Right ventricle myocardium superior (tissue), 1 donor: Measurements from ENCODE around the gene TUBB3. TPM values are rescaled to one million over a fixed set of nuclear protein-coding genes. Genes with fewer than 3 reads are reported as not detected.

Experiments used
- ATAC-seq: fragments of 200-7000 bp; cut with Tn5 transposase; one replicate; pipeline ENCODE4 v1.9.1; 2020; ENCODE audit warnings: mild to moderate bottlenecking; ENCODE audit not compliant: poor library complexity
- DNase-seq: peaks from one replicate; pipeline ENCODE4 v3.0.0-alpha.2; 2020
- intact Hi-C: fragments of 100-400 bp; cut with DNase I; formaldehyde crosslinking; loops from one replicate; pipeline ENCODE4 v1.11.2; 2022
- total RNA-seq: library from RNA; stranded (reverse); fragmentation: NEBNext Ultra II Directional; extraction: Animal tissue kit (Norgen Biotek cat#: 25700); gene quantifications from one replicate; pipeline ENCODE4 v1.2.1, GENCODE V29; 2021
- donor health status: DM: no; HTN: yes; CAD: no; lungs with severe emphysema.

TUBB3 gene
- total RNA-seq, 1 donor from 2014 or later = 1.8 TPM

DNA sequence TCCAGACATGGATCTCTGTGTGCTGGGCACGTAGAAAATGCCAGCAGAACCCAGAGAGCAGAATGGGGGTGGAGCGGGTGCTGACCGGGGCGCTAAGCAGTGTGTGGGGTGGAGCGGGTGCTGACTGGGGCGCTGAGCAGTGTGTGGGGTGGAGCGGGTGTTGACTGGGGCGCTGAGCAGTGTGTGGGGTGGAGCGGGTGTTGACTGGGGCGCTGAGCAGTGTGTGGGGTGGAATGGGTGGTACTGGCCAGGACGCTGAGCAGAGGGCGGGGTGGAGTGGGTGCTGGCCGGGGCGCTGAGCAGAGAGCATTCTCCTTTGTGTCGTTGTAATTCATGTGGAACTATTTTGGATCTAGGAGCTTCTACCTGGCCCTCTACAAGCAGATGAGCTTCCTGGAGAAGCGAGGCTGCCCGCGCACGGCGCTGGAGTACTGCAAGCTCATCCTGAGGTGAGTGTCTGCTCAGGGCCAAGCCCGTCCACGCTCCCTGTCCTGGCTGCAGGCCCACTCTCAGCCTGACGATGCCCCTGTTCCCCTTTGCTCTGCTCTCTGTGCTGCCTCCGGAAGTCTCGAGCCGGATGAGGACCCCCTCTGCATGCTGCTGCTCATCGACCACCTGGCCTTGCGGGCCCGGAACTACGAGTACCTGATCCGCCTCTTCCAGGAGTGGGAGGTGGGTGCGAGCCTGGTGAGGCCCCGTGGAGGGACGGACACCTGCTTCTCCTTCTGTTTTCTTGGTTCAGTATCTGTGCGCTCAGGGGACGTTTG lies 24.8 kb upstream of the TUBB3 start:
- no peak for ATAC-seq

DNA sequence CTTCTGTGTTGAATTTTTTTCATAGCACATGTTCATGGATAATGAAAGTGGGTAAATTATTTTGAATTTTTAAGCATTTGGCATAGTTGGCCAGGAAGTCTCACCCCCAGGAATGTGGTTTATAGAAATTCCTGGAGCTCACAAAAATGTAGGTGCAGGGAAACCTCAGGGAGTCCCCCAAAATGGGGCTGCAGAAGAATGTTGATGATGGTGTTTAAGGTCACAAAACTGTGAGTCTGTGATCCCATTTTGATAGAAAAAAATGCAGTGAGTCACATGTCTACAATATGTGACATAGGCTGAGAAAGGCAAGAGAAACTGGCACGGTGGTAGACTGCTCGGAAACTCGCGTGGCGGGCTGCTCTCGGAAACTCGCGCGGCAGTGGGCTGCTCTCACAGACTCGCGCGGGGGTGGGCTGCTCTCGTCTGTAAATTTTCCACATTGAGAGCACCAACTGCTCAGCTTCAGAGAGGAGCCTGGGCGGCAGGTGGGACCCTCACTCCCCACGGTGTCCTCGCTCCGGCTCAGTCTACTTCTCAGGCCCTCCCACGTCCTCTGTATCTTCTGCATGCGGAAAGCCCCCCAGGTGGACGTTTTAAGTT lies 23.2 kb upstream of the TUBB3 start:
- intact Hi-C loops = no loop called here
- DNase-seq (no peak), ATAC-seq (no peak)

More for the DNA sequence above, 24.8 kb upstream of the TUBB3 start:
- intact Hi-C loops = no loop called here
- DNase-seq = no peak

DNA sequence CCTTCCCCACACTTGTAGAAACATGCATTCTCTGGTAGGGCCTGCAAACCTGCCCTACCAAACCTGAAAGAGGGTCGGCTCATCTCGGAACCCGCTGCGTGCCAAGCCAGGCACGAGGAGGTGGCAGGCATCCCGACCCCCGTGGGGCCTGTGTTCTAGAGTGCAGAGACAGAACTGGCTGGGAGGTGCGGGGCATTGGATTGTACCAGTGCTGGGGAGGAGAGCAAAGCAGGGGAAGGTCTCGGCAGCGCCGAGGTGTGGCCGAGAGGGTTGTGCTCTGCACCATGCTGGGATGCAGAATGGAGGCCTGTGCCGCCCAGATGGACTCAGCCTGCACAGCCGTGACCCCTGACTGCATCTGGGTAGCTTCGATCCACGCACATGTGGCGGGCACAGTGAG lies 22.3 kb upstream of the TUBB3 start:
- DNase-seq = no peak
- intact Hi-C loops = no loop called here
- ATAC-seq = no peak

DNA sequence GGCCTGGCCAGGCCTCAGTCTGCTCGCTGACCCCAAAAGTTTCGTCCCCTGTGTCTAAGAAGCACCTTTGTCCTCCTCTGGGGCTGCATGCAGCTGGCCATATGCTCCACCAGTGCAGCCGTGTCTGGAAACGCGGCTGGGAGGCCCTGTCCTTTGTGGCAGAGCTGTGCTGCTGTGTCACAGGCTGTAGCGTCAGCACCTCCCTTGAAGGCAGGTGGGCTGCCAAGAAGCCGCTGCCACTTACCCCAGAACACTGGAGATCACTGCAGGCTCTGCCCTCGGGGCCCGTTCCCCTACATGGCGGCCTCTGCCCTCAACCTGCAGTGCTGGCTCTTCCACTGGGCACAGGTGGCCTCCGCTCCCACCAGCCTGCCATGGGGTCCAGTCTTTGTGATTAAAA lies 20.2 kb upstream of the TUBB3 start:
- no peak for DNase-seq
- intact Hi-C loops = no loop called here
- peak; percentile 13 for ATAC-seq

DNA sequence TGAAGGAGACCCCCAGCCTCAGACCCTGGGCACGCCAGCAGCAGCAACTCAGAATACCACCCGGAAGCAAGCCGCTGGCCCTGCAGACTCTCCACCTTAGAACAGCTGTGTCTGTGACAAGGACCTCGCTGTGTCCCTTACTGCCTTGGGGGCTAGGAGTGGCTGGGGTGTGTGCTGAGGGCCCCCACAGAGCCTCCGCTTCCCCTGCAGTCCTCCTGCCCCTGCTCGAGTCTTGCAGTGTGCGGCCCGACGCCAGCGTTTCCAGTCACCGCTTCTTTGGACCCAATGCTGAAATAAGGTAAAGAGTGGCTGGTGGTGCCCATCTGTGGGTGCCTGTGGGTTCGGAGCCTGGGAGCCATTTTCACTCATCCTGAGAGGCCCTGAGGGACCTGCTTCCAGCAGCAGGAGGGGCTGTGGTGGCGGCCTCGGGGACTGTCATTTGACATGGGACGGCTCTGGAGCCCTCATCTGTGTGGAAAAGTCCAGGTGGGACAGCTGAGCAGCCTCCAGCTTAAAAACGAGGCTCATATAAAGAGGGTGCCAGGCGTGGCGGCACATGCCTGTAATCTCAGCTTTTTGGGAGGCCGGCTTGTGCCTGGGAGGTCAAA lies 19.1 kb upstream of the TUBB3 start:
- no peak for DNase-seq
- no peak for ATAC-seq

DNA sequence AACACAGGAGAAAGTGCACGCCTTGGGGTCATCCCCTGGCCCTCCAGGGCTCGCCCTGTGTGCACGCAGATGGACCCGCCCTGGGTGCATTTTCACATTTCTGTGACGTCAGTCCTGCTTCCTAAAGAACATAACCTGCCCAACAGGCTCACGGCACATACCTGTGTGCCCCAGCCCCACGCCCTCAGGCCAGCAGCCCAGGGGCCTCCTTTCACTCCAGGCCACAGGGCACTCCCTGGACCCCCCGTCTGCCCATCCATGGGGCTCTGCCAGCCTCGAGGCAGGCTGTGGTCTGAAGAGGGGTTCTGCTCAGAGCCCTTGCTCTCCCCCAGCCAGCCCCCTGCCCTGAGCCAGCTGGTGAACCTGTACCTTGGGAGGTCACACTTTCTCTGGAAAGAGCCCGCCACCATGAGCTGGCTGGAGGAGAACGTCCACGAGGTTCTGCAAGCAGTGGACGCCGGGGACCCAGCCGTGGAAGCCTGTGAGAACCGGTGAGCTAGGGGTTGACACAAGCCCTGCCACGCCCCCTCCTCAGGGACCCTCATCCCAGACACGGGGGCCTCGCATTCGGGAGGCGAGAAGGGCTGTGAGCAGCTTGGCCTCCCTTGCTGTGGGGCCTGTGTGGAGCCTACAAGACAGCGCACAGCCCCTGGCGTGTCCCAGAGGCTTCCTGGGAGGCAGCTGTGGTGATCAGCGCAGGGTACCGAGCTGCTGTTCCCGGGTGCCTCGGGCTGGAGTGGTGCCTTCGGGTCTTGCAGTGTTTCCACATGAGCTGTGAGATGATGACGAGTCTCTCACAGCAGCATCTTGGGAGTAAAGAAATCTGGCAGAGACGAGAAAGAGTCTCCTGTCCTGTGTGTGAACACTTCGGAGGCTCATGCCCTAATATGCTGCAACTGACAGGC lies 18.3 kb upstream of the TUBB3 start:
- DNase-seq (no peak), ATAC-seq (no peak)
- intact Hi-C loops = no loop called here

More for the DNA sequence above, 19.1 kb upstream of the TUBB3 start:
- intact Hi-C loops = no loop called here

DNA sequence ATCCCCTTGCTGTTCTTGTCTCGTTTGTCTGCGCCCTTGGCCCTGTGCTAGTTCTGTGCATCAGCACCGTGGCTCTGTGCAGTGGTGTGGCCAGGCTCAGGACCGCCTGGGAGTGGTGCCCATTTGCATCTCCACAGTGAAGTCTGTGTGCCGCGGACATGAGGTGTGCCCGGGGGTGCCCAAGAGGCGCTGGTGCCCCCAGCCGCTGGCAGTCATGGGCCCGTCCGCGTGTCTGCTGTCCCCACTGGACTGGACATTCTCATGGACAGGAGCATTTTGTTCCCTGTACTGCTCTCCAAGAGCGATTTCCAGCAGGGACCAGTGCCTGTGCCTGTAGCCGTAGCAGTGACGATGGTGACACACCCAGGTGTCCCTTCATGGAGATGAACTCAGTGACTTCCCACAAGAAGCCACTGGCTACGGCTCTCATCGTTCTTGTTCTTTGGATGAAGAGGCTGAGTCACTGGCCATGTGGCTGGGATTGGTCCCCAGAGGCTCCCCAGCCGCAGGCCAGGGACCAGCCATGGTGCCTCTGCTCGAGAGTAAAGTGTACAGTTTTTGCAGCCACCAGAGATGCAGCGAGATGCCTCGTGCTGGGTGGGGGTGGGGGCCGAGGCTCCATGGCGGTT lies 17.5 kb upstream of the TUBB3 start:
- no peak for ATAC-seq
- DNase-seq = no peak
- intact Hi-C loops = no loop called here

DNA sequence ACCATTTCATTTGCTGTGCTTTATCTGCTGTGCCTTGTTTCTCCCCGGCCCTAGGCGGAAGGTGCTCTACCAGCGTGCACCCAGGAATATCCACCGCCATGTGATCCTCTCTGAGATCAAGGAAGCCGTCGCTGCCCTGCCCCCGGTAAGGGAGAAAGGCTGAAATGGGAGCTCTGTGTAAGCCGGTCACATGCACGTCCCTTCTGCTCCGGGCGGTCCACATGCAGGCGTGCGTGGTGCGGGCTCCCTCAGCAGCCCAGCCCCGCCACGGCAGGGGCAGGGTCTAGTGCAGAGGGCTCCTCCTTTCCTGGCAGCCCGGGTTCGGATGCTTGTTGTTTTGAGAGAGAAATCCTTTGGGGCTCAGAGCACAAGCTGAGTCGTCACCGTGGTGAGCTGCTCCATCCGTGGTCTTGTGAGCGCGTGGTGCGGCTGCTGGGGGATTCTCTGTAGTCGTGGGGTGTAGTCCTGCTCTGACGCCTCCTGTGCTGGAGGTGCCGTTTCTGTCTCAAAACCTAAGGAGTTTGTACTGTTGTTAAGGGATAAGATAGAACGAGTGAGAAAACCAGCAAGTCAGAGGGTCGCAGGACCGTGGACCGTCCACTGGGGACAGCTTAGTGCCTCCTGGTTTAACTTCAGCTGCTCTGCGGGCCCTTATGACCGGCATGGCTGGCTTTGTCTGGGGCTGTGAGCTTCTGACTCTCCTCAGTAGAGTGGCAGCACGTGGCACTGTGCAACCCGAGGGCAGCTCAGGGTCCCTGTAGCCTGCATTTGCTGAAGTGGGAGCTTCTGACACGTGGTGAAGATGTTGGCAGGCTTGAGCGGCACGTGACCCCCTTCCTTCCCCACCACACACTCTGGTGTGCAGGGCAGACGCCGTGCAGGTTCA lies 16.8 kb upstream of the TUBB3 start:
- DNase-seq = no peak
- no peak for ATAC-seq

DNA sequence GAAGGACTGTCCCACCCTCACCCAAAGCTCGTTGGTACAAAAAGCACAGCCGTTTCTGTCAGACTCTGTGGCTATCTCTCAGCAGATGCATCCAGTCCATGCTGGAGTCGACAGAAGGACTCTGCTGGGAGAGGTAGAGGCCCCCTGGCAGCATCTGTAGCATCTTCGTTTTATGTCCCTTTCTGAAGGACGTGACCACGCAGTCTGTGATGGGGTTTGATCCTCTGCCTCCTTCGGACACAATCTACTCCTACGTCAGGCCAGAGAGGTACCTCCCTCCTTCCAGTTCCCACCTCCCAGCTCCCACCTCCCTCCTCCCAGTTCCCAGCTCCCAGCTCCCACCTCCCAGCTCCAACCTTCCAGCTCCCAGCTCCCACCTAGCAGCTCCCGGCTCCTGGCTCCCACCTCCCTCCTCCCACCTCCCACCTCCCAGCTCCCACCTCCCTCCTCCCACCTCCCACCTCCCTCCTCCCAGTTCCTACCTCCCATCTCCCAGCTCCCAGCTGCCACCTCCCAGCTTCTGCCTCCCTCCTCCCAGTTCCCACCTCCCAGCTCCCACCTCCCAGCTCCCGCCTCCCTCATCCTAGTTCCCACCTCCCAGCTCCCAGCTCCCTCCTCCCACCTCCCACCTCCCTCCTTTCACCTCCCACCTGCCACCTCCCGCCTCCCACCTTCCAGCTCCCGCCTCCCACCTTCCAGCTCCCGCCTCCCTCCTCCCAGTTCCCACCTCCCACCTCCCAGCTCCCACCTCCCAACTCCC lies 15.9 kb upstream of the TUBB3 start:
- intact Hi-C loops = no loop called here
- ATAC-seq (no peak), DNase-seq (no peak)

More for the DNA sequence above, 16.8 kb upstream of the TUBB3 start:
- intact Hi-C loops = no loop called here

DNA sequence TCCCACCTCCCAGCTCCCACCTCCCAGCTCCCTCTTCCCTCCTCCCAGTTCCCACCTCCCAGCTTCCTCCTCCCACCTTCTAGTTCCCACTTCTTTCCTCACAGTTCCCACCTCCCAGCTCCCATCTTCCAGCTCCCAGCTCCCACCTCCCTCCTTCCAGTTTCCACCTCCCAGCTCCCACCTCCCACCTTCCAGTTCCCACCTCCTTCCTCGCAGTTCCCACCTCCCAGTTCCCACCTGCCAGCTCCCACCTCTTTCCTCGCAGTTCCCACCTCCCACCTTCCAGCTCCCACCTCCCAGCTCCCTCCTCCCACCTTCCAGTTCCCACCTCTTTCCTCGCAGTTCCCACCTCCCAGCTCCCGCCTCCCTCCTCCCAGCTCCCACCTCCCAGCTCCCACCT lies 14.9 kb upstream of the TUBB3 start:
- ATAC-seq (no peak), DNase-seq (no peak)
- intact Hi-C loops = no loop called here

DNA sequence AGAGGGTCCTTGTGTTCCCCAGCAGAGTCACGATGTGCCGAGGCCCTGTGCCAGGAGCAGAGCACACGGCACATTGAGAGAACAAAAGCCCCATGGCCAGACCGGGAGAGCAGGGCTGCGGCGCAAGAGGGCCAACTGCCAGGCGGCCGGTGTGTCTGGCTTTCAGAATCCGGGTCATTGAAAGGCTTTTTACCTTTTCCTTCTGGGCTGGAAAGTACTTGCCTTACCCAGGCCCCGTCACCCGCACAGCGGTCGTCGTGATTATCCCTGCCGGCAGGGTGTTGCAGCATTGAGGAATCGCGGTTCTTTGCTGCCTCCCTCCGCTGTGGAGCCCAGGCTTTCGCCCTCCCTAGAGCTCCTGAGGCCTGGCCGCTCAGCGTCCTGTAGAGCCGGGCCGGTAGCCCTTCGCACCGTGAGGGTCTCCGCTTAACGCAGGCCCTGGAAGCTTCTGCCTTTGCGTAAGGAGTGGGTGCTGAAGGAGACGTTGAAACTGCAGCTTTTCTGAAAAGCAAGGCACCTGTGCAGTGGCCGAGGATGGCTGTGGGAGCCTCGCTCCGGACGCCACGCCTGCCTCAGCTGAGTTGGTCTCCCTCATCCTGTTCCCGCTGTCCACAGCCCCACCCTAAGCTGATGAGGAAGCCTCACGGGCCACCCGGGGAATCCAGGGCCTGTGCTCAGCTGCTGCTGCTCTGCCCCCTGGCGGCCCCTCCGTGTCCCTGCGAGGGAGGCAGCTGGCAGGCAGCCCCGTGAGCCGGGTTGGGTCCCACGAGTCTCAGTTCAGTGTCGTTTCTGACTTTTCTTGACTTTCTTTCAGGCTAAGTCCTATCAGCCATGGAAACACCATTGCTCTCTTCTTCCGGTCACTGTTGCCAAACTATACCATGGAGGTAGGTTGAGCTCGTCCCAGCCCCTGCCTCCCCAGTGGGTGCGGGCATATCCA lies 13.1 kb upstream of the TUBB3 start:
- ATAC-seq (peak; percentile 84), DNase-seq (peak; percentile 91)
- intact Hi-C loops = no loop called here

DNA sequence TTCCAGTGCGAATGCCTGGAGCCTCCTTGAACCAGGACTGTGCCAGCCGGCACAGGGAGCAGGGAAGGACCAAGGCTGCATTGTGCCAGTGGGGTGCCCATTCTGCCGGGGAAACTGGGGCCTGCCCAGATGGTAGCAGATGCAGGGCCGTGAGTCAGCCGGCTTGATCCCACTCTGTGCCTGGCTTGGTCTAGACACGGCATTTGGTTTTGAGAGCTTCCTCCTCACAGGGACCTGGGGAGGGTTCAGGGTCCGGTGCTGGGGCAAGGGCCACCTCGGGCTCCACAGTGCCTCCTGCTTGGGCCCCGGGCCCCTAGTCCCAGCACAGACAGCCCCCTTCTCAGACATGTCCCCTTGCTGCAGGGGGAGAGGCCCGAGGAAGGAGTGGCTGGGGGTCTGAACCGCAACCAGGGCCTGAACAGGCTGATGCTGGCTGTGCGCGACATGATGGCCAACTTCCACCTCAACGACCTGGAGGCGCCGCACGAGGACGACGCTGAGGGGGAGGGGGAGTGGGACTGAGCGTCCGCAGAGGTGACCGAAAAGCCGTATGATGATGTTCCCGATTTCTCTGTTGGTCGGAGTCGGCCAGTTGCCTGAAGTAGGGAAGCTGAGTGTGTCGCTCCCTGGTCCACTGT lies 12.3 kb upstream of the TUBB3 start:
- ATAC-seq (peak; percentile 4), DNase-seq (no peak)
- intact Hi-C loops = no loop called here

DNA sequence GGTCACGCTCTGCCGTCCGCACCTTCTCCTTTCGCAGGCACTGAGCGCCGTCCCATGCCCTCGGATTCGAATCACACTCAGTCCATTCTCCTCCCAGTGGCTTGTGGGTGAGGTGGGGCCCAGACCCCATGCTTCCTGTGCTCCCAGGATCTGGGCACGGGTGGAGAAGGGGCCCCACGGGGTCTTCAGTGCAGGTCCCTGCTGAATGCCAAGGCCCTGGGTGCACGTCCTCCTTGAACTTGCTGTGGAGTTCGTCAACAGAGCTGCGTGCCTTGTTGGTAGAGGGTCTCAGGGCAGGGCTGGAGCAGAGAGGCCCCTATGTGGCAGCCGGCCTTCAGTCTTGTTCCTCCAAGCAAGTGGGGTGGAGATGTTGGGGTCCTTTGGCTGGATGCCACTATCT lies 11.8 kb upstream of the TUBB3 start:
- intact Hi-C loops = no loop called here
- no peak for ATAC-seq
- no peak for DNase-seq

DNA sequence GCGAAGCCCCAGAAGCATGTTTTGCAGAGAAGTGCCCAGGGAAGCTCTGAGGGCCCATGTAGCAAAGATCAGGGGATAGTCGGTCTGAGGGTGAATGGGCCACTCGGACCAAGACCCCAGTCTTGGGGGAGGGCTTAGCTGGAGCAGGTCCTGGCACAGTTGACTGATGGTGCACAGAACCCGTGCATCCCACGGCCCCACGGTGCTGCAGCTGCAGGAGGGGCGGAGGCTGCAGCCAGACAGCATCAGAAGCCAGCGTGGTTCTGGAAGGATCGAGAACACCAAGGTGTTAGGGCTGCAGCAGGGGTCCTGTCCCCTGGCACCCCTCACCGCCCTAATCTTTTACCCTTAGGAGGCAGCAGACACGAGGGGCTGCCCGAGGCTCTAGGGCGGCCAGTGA lies 11.0 kb upstream of the TUBB3 start:
- intact Hi-C loops = no loop called here

DNA sequence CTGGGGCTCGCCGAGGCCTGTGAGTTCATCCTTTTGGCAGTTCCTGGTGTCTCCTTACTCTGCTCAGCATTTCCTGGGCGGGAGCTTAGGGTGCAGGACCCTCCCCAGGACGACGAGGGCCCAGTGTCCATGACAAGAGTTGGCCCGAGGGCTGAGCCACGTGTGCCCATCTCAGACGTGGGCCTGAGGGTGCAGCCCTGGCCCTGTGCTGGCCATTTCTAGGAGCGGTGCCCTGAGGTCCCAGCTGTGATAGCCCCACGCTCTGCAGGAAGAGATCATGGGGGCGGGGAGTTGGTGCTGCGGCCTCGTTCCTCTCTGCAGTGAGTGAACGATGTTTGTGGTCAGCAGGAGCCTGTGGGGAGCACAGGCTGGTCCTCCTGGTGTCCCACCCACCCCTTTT lies 10.5 kb upstream of the TUBB3 start:
- ATAC-seq (no peak), DNase-seq (no peak)
- intact Hi-C loops = no loop called here

More for the DNA sequence above, 11.0 kb upstream of the TUBB3 start:
- no peak for DNase-seq
- ATAC-seq = no peak
